Astrocyte of the cerebellum (primary cell): ENCODE measurements around the gene AHI1.

Source experiments
- DNase-seq: peaks from one replicate; pipeline ENCODE4 v3.0.0-alpha.2; 2011; ENCODE audit warnings: low read depth
- H3K4me3 ChIP-seq: 2 replicates; pipeline ENCODE4 v1.5.1; 2011; ENCODE audit warnings: mild to moderate bottlenecking, low read depth, low read length, moderate library complexity
- CTCF ChIP-seq: IDR thresholded peaks from 2 replicates; pipeline ENCODE4 v1.5.1; 2012; ENCODE audit warnings: low read length, low read depth, moderate library complexity, mild to moderate bottlenecking; ENCODE audit errors: missing control alignments
- in situ Hi-C: cut with HindIII; loops from 2 replicates; pipeline ENCODE4 v1.10.0; 2017; ENCODE audit warnings: low sequenced_read_pairs

The AHI1 gene

GRCh38 chr6:135503703-135504475 lies 6.3 kb upstream of the AHI1 start:
- in situ Hi-C loops: loop anchor here (25.0 kb wide), 1 partner anchor 733 kb away; no protein-coding TSS in a partner anchor
- no peak overlapping the region for H3K4me3 ChIP-seq
- DNase-seq: no peak
- TF ChIP-seq CTCF: no peak

- in situ Hi-C loops: loop anchor here (25.0 kb wide), 1 partner anchor 738 kb away; no protein-coding TSS in a partner anchor
- no peak for TF ChIP-seq CTCF
Observed at GRCh38 chr6:135499441-135500340, 2.2 kb upstream of the AHI1 start.

GRCh38 chr6:135498185-135498841 lies 773 bp upstream of the AHI1 start:
- TF ChIP-seq CTCF: no peak
- DNase-seq: peak; percentile 76
- in situ Hi-C loops: no loop called here
- H3K4me3 ChIP-seq: peak overlapping the region; percentile 75

More at GRCh38 chr6:135499441-135500340, 2.2 kb upstream of the AHI1 start:
- no peak overlapping the region for H3K4me3 ChIP-seq
- no peak for DNase-seq

GRCh38 chr6:135496800-135497411 lies 634 bp downstream of the AHI1 start:
- in situ Hi-C loops: no loop called here
- no peak for TF ChIP-seq CTCF
- no peak for DNase-seq
- peak overlapping the region; percentile 75 for H3K4me3 ChIP-seq

DNA sequence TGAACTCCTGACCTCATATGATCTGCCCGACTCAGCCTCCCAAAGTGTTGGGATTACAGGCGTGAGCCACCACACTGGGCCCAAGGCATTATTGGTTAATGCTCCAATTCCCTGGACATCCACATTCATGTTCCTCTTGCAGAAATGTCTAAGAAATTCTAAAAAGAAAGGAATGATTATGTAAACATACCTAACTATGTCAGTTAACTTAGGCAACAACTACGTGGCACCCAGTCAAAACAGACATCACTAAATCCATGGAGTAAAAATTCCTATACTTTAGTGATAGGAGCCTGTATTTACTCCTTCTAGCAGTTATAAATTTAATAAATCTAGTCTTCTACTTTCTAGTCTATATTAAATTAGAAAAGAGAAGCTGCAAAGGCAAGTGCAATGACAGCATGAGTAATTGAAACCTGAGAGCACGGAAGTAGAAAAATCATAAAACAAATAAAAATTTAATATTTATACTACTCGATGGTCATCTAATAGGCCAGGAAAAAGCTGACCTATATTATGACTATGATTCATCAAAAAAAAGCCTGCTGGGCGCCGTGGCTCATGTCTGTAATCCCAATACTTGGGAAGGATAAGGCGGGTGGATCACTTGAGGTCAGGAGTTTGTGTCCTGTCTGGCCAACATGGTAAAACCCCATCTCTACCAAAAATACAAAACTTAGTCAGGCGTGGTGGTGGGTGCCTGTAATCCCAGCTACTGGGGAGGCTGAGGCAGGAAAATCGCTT lies 4.2 kb downstream of the AHI1 start:
- no peak overlapping the region for H3K4me3 ChIP-seq
- no peak for DNase-seq
- in situ Hi-C loops: no loop called here
- no peak for TF ChIP-seq CTCF
